Liver (tissue), 3 donors: Measurements from ENCODE around the gene GATAD1.
"Not testable (repeated sequence)": the region's sequence is repeated elsewhere in the genome, so short reads cannot be mapped to it uniquely, and the experiment has no call there.

Experiments used
- FOXA1 ChIP-seq: IDR thresholded peaks from 2 replicates; pipeline ENCODE4 v1.6.1; 2016; ENCODE audit warnings: antibody characterized with exemption
- GABPA ChIP-seq, 2 donors: IDR thresholded peaks in 1 of 2; conservative IDR thresholded peaks in 1 of 2; 2 replicates each; pipeline ENCODE4 v1.6.1; 2016; ENCODE audit warnings: antibody characterized with exemption in 2 of 2, mild to moderate bottlenecking in 1 of 2, moderate library complexity in 1 of 2
- JUND ChIP-seq, 2 donors: IDR thresholded peaks; 2 replicates each; pipeline ENCODE4 v1.6.1; 2016; ENCODE audit warnings: antibody characterized with exemption in 2 of 2
- RAD21 ChIP-seq, 2 donors: IDR thresholded peaks; 2 replicates each; pipeline ENCODE4 v1.6.1; 2016; ENCODE audit warnings: antibody characterized with exemption in 2 of 2, mild to moderate bottlenecking in 2 of 2
- TF ChIP-seq, protein P1 (sequence below): fragments of 150-350 bp; IDR thresholded peaks from 2 replicates; pipeline ENCODE4 v1.5.1; 2017; ENCODE audit warnings: improper control_type of control experiment, low read depth, low read length; ENCODE audit not compliant: missing input control
- TF ChIP-seq, protein P2 (sequence below): IDR thresholded peaks from 2 replicates; pipeline ENCODE4 v1.6.1; 2016; ENCODE audit warnings: antibody characterized with exemption, mild to moderate bottlenecking
- donor health status: healthy.
- donor health status: healthy.

DNA sequence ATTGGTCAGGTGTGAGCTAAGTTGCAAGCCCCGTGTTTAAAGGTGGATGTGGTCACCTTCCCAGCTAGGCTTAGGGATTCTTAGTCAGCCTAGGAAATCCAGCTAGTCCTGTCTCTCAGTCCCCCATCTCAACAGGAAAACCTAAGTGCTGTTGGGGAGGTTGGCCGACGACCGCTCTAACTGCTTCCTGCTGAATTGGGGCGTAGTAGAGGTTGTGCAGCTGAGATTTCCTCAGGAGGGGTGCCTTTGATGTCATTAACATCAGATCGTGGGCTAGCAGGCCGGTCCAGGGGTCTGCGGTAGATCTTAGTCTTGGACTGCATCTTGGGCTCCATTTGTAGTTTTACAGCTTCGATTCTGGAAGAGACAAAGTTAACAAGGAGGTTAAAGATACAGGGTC is 21.3 kb downstream of the GATAD1 start:
- TF ChIP-seq, protein P1, sequence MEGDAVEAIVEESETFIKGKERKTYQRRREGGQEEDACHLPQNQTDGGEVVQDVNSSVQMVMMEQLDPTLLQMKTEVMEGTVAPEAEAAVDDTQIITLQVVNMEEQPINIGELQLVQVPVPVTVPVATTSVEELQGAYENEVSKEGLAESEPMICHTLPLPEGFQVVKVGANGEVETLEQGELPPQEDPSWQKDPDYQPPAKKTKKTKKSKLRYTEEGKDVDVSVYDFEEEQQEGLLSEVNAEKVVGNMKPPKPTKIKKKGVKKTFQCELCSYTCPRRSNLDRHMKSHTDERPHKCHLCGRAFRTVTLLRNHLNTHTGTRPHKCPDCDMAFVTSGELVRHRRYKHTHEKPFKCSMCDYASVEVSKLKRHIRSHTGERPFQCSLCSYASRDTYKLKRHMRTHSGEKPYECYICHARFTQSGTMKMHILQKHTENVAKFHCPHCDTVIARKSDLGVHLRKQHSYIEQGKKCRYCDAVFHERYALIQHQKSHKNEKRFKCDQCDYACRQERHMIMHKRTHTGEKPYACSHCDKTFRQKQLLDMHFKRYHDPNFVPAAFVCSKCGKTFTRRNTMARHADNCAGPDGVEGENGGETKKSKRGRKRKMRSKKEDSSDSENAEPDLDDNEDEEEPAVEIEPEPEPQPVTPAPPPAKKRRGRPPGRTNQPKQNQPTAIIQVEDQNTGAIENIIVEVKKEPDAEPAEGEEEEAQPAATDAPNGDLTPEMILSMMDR = not testable (repeated sequence)
- TF ChIP-seq FOXA1; GABPA (IDR thresholded peaks at IDR 0.05 in 1 of 2, conservative IDR thresholded peaks at IDR 0.05 in 1 of 2); RAD21 (IDR thresholded peaks at IDR 0.05); JUND (IDR thresholded peaks at IDR 0.05): not testable (repeated sequence)
- TF ChIP-seq, protein P2, sequence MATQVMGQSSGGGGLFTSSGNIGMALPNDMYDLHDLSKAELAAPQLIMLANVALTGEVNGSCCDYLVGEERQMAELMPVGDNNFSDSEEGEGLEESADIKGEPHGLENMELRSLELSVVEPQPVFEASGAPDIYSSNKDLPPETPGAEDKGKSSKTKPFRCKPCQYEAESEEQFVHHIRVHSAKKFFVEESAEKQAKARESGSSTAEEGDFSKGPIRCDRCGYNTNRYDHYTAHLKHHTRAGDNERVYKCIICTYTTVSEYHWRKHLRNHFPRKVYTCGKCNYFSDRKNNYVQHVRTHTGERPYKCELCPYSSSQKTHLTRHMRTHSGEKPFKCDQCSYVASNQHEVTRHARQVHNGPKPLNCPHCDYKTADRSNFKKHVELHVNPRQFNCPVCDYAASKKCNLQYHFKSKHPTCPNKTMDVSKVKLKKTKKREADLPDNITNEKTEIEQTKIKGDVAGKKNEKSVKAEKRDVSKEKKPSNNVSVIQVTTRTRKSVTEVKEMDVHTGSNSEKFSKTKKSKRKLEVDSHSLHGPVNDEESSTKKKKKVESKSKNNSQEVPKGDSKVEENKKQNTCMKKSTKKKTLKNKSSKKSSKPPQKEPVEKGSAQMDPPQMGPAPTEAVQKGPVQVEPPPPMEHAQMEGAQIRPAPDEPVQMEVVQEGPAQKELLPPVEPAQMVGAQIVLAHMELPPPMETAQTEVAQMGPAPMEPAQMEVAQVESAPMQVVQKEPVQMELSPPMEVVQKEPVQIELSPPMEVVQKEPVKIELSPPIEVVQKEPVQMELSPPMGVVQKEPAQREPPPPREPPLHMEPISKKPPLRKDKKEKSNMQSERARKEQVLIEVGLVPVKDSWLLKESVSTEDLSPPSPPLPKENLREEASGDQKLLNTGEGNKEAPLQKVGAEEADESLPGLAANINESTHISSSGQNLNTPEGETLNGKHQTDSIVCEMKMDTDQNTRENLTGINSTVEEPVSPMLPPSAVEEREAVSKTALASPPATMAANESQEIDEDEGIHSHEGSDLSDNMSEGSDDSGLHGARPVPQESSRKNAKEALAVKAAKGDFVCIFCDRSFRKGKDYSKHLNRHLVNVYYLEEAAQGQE = not testable (repeated sequence)
